Lung microvascular endothelial cell (primary cell): ENCODE data around the gene HEMK1. TPM values are rescaled to one million over a fixed set of nuclear protein-coding genes. Genes with fewer than 3 reads are reported as not detected.

Source experiments
- DNase-seq, 2 donors: peaks; one replicate each; pipeline versions ENCODE4 v3.0.0 to v3.0.0-alpha.2; 2010; ENCODE audit warnings: low read depth in 2 of 2
- total RNA-seq: library from RNA; depleted of rRNA; stranded (reverse); fragments of >200 nt; gene quantifications from 2 replicates; pipeline ENCODE4 v1.2.1, GENCODE V29; 2014

HEMK1 gene
- total RNA-seq, 1 donor from 2014 or later, result 2.8 TPM

- DNase-seq, result no peak
Measured at GRCh38 chr3:50573566-50574443, 4.5 kb downstream of the HEMK1 start.

- DNase-seq, result no peak
Measured at GRCh38 chr3:50574444-50574831, 5.1 kb downstream of the HEMK1 start.

- peak in 1 of 2 donors; percentile 23 for DNase-seq
Measured at GRCh38 chr3:50575372-50575771, 6.0 kb downstream of the HEMK1 start.

DNA sequence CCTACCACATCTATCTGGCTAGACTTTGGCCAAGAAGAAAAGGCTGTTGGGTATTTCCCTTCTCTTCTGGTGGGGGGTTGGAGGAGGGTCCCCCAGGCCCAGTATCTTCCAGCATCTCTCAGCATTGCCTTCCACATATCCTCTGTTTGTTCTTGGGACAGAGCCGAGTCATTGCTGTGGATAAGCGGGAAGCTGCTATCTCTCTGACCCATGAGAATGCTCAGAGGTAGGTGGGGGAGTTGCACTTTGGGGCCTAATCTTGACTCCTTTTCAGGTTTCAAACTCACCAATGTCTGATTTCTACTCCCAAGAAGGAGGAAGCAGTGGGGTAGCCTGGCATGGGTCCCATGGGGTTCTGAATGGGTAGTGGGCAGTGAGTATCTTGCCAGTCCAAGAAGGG lies 8.0 kb downstream of the HEMK1 start:
- DNase-seq, result no peak

DNA sequence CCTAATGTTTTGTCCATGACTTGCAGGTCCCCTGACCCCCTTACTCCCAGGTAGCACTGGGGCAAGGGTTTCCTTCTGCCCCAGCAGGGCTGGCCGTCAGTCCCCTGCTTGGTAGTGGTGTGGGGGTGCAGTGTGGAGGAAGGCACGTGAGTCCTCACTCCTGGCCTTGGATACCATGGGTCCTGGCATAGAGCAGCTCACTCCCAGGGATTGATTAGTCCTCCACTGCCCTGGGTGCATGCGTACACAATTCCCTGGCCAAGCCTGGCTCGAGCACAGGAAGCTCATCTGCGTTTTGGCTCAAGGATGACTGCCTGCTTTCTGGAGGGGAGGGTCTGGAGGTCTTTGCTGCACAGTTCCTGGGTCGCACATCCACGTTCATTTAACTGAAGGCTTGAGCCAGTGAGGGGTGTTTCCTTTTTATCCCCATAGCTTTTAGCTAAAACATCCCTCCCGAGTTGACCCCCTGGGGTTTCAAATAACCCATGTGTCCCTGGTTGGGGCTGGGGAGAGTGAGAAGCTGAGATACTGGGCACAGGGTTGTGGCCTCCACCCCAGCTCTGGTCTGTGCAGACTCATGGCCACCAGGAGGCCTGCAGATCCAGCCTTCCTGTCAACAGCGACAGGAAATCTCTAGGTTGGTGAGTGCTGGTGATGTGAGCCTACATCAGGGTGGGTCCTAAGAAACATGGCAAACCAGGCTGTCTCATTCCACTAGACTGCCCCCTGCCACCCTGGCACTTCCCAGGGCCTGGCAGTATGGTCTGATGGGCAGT lies 11.5 kb downstream of the HEMK1 start:
- DNase-seq, result no peak

DNA sequence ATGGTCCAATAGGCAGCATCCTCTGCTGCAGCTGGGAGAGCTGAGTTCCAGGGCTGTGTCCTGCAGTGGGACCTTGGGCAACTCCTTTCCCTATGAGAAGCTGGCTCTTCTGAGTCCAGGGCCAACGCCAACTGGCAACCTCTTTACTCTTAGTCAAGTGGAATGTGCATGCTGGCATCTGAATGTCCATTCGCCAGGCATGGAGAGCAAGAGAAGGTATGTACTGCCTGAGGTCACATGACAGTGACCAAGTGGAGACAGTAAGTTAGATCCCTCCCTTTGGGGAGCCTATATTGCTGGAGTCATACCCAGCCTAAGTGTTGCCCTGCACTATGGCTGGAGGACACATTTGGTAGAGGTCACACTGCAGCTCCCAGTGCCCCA lies 12.1 kb downstream of the HEMK1 start:
- no peak for DNase-seq

- DNase-seq, result no peak
Measured at GRCh38 chr3:50582083-50582482, 12.8 kb downstream of the HEMK1 start.

DNA sequence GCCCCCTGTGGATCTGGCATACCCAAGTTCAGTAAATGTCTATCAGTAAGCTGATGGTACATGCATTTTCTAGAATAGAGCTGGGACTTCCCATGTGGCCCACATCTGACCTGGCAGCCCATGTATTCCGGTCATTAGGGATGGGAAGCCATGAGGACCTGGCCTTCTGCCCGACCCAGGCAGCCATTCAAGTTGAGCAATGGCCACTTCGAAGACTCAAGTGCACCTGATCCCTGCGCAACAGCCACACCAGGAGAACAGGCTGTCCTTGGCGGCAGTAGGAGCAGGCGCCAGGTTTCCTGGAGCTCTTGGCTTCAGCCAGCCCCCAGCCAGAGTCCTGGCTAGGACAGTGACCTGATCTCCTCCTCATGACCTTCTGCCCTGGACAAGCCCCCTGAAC lies 14.6 kb downstream of the HEMK1 start:
- no peak for DNase-seq

DNA sequence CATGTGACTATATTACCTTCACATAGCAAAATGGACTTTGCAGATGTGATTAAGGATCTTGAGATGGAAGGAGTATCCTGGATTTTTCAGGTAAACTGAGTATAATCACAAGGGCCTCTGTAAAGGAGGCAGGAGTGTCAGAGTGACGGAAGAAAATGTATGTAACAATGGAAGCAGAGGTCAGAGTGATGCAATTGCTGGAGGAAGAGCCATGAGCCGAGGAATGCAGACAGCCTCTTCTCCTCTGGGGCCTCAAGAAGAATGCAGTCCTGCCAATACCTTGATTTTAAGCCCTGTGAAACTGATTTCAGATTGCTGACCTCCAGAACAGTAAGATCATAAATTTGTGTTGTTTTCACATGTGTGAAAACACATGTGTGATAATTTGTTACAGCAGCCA lies 15.1 kb downstream of the HEMK1 start:
- DNase-seq, result no peak

DNA sequence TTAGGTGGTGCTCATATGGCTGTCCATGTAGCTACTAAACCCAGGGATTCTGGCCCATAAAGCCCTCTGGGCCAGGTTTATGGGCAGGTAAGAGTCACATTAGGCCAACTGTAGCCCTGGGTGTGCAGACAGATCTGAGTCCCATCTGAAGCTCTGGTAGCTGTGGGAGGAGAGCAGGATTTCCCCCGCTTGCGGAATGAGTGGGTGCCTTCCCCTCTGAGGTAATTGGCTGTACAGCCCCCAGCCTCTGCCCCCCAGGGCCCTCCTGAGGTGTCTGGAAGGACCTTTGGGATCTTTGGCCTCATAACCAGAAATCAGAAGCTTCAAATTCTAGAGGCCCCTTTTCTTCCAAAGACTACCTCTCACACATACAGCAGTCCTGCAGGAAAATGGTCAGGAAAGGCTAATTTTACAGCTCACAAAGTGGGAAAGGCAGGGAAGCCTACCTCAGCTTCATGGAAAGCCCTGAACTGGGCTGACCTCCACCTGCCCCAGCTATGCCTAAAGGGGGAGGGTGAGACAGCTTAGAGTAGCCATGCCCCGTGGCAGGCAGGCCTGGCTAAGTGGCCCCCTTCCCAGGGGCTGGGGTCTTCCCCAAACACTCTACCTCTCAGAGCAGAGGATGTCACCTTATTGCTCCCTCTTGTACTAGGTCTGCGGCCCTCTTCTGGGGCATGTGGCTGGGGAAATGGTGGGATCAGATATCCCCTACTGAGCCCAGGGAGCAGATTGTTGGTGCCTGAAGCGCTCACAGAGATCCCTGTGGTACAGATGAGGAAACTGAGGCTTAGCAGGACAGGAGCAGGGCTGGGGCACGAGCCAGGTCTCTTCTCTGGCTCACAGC lies 16.8 kb downstream of the HEMK1 start:
- no peak for DNase-seq

GRCh38 chr3:50586763-50587070 lies 17.4 kb downstream of the HEMK1 start:
- no peak for DNase-seq

DNA sequence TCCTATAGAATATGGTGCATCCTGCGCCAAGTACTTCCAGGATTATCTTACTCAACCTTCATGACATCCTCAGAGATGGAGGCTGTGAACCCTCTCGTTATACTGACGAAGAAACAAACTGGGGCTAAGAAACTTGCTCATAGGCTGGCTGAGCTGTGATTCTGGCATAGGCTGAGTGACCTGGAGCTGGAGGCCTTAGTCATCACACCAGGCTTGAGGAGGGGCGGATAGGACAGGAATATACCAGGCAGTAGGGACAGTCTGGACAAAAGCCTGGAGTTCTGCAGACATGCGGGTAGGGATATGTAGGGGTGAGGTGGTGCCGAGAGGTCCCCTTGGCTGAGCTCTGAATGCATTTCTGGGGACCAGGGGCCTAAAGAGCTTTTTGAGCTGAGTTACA lies 18.1 kb downstream of the HEMK1 start:
- no peak for DNase-seq

DNA sequence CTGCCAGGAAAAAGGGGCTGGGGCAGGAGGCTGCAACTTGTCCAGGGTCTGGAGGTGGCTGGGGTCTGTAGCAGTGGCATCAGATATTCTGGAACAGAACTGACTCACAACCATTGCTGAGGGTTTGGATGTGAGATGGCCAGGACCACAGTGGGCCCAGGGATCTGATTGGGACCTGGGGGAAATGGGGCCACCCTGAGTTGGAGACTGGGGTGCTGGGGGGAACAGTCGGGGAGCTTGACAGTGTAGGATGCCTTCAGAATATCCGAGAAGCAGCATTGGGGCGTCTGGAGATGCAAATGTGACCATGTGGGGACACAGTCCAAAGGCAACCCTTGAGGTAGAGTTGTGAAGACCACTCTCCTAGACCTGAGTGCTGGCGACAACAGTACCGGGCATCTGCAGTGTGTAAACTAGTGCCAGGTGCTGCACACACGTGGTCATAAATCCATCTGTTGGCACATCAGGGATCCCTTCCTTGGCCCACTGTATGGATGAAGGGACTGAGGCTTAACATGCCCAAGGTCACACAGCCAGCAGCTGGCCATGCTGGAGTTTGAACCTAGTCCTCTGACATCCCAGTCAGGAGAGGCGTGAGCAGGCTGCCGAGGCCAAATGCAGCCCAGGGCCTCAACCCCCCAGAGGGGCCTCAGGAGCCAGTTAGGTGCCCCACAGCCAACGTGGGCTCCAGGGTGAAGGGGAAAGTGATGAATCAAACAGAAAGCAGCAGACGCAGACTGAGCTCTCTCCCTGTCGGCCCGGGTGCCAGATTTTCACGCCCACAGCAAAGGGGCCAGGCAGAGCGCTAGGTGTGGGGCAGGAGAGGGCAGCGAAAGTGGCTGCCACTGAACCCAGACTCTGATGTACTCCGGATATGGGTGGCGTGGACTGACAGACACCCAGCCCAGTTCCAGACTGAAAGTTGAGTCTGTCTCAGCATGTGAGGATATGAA lies 18.8 kb downstream of the HEMK1 start:
- no peak for DNase-seq

DNA sequence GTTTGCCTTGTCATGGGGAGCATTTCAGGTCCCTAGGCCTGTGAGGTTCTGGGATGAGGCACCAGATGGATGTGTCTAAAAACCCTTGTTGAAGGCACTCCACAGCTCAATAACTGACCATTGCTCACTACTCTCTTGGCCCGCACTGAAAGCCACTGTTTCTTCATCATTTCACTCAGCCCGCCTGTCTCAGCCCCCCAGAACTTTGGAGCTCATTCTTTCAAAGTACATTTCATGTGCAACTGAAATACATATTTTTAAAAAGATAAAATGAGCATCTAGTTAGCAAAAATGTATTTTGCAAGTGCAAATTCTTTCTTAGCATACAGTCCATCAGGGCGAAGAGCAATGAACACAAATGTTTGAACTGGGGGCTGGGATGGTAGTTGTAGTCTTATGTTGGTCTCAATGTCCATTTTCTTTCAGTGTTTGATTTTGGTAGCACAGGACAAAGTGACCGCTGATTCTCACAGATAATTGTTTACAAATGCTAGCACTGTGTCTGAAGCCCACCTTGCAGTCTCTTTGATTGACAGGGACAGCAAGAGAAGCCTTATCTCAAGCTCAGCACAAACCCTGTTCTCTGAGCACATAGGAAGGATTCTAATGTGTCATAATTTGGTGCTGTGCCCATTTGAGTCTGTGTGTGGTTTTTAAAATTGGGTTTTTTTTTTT lies 19.6 kb downstream of the HEMK1 start:
- DNase-seq, result no peak

DNA sequence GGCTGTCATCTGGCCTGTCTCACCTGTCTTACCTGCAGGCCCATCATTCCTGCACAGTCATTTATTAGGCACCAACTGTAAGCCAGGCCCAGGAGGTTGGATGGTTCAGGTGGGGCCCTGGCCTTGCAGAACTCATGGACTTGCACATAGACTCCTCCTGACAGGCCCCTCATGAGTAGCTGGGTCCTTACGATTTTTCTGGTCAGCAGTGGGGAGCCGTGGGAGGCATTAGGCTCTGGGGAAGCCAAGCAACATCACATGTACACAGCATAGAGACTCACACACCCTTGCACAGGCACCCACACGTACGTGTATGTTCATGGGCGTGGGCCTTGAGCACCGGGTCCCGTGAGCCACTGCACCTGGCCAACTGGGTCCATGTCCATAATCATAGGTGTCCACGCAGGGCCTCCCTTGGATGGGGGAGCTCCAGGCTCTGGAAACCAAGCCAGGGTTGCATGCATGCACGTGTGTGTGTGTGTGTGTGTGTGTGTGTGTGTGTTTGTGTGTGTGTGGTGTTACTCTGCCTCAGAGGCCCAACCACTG lies 21.9 kb downstream of the HEMK1 start:
- no peak for DNase-seq

DNA sequence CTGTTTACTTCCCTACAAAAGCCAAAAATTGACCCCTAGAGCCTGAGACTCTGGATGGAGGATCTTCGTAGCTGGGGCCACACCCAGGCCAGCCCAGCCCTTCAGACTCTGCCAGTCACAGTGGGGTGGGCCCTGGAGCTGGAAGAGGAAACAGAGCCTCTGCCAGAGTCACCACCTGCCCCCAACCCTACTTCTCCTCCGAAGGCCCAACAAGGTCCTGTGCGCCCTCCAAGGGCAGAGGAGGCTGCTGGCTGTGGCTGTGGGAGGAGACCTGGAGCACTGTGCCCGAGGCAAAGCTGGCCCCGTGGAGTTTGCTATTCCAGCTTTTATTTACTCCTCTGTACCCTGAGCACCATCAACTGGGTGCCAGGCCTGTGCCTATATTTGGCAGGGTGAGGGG lies 23.2 kb downstream of the HEMK1 start:
- no peak for DNase-seq

DNA sequence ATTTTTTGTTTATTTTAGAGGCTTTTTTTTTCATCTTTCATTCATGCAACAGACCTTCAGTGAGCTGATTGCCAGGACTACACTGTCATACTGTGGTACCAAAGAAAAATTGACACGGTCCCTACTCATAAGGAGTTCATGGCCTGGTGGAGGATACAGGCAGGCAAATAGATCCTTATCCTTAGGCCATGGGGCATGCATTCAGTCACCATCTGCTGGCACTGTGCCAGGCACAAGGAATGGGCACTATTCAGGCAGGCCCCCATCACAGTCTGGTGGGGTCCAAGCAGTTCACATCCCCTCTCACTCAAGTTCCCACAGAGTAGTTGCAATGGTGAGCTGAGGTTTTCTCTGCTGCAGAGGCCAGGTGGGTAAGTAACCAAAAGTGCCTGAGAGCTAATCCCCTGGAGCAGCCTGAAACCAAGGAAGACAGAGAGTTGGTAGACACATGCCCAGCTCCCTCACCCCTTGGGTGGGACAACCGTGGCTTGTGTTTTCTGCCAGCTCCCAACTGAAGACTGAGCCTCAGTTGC lies 25.0 kb downstream of the HEMK1 start:
- DNase-seq, result no peak

DNA sequence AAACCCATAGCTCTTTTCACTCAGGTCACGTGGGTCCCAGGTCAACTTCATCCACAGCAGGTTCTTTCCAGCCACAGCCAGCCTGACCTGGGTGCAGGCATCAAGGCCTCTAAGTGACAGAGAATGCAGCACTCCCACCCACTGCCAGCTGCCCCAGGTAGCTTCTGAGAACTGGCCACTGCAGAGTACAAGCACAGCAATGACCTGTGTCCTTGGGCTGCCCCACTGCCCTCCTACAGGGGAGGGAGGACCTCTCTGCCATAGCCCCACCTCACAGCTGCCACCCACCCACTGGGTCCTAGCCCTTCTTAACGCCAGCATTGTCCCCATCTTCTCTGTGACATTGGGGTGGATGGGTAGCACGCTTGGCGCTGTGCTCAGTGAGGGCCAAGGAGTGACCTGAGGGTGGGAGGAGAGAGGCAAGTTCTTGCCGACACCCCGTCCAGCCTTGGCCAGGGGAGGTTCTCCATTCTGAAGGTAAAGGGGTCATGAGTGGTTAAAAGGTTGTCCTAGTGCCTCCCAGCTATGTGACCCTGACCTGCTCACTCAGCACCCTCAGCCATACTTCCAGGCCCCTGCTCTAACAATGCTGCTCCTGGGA lies 29.9 kb downstream of the HEMK1 start:
- DNase-seq, result no peak

DNA sequence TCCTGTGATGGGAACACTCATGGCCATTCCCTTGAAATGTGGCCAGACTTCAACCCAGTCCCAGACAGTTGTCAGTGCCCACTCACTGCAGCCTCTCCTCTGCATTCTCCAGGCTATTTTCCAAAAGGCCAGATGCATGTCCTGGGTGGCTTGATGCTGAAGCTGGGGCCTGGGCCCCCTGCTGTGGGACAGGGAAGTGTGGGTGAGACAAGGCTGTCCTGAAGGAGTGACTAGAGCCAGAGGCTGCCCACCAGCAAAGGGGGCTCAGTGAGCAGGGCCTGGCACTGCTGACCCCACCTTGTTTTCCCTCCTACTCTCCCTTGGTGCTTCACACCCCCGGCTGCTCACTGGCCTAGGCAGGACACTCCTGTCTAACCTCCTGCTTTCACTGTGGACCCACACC lies 30.4 kb downstream of the HEMK1 start:
- DNase-seq, result no peak
